HuH-7.5 (cell line): ENCODE data around the gene PMEPA1.

Experiments
- DNase-seq: peaks from one replicate; pipeline ENCODE4 v3.0.0; 2011; ENCODE audit warnings: low spot score

The PMEPA1 gene

DNA sequence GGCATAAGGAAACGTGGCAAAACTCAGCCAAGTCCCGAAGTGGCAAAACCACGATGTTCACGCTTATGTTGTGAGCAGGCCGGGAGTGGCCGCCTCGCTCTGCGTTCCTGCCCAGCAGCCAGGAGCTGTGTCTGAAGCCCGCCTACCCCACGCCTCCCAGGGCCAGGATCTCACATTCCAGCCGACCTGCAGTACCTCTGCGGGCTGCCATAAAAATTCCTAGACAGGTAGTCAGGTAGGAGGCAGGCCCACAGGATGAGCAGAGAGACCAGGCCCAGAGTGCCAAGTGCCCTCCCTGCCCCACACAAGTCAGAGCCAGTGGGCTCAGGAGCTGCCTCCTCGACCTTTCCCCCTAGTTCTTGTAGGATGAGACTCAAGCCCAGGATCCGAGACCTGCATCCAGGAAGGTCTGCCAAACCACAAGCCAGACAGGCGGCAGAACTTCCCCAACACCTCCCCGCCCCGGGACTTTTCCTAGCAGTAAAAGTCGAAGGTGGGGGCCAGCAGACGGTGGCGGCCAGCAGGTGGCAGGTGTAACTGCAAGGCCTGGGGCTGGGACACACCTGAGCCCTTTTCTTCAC, 16.7 kb downstream of the PMEPA1 start:
- DNase-seq: peak; percentile 63

DNA sequence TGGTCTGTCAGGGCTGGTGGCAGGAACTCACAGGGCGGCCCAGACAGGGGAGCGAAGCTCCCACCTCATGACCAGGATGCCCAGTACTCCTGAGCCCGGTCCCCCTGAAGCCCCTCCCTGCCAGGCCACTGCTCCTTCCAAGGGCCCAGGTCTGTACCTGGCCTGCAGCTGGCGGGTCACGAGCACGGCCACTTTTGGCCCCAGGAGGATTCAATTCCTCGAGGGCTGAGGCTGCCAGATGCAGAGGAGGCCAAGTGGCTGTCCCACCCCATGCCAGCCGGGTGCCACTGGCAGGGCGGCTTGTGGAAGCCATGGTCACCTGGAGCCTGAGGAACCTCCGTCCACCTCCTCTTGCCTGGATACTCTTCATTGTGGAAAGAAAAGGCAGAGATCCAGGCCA, 17.4 kb downstream of the PMEPA1 start:
- no peak for DNase-seq

DNA sequence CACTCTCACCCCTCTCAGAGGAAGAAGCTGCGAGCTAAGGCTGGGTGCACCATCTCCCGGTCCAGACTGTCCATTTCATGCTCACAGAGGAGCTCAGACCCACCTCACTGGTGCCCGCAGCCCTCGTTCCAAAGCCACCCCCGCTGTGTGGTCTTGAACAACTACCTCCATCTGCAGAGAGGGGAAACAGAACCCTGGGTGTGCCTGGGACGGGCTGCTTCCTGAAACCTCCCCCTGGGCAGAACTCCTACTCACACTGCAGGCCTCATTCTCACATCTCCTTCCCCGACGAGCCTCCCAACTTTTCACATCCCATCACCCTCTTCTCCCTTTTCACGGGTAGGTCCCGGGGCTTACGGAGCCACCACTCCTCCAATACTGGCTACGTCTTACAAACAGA, 18.1 kb downstream of the PMEPA1 start:
- DNase-seq: no peak

DNA sequence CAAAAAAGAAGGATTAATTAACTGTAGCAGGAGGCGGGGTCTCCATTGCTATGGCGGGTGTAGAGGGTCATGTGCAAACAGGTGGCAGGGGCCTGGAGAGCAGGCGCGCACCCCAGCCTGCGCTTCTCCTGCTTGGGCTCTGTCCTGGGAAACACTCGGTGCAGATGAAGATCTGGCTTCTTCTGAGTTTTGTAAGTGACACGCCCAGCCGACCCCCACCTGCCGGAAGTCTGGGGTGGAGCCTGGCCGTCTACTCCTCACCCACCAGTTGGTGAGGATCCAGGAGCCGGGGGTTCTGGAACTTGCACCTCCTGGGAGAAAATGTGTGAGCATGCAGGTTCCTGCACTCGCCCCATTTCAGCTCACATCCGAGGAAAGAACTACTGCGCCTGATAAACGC, 19.3 kb downstream of the PMEPA1 start:
- DNase-seq: no peak

DNA sequence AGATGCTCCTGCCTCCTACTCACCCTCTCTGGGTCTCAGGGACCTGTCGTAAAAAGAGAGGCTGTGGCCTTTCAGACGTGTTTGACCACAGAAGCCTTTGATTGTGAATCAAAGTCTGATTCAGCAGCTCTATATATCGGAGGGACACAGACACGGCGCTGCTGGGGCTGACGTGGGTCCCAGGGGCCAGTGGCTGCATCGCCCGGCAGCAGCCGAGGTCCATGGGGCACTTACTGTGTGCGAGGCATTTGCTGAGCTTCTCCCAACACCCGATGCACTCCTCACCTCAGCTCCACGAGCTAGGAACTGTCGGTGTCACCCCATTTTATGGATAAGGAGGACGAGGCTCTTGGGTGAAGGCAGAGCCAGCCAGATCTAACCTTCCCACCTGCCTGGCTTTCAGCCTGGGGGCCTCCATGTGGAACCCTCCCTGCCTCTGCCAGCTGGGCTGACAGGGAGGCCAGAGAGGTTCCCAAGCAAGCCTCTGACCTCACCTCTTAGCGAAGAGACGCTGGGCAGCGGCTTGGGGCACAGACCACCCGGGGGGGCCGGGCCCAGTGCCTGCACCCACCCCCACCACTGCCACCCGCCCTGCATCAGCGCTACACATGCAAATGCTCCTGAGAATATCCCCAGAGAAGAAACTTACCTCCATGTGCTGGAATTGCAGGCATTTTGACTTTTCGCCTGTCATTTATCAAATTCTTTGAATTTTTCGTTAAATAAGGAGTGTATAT, 19.9 kb downstream of the PMEPA1 start:
- no peak for DNase-seq

DNA sequence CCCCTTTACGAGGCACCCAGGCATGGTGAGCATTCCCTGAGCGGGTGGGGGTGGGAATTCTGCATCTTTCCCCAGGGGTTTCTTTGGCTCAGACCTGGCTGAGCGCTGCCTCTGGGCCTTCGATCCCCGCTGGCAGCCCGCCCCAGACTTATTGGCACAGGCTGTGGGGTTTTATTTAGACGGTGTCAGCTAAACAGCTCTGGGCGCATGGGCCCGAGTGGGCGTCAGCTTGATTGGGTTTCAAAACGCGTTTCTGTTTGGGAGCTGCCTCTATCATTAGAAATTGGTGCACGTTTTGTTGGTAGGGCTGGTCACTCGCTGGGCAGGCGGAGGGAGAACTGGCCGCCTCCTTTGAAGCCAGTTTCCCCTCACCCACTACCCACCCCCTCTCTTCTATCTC, 21.0 kb downstream of the PMEPA1 start:
- no peak for DNase-seq

DNA sequence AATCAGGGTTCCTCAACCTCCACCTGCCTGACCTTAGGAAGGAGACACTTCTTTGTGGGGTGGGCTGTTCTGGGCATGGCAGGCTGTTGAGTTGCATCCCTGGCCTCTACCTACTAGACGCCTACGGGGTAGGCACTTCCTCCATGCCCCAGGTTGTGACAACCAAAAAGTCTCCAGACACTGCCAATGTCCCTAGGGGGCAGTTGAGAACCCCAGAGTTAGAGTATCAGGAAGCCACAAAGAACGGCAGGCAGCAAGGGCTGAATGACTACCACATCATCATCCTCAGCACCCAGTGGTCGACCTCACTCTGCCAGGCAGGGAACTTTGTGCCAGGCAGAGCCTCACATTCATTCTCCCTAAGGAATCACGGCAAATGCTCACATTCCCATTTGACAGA, 21.5 kb downstream of the PMEPA1 start:
- no peak for DNase-seq

DNA sequence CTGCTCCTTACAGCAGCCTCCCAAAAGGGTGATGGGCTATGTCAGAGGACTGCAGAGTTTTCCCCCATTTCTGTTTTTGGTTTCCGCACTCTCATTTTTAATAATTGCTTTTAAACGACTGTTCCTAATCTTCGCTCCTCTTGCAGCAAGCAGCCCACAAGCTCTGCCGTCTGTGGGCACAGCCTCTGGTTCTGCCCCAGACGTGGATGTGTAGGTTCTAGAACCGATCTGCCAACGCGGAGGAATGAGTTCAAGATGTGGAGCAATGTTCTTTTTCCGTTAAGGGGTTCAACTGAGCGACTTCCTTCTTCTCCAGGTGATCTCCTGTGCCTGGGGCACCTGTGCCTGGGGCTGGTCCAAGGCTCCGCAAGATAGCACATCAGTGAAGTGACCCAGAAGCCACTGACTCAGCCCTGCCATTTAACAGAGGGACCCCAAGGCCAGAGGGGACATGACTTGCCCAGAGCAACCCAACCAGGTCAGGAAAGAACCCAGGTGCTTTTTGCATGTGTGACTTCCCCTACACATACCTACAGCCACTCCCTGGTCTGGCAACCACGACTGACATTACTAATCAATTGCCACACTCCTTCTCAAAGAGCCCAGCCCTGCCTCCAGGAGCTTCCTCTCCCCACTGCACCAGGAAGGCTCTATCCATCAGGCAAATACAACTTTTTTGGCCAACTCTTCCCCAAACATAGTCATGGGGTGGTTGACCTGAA, 22.7 kb downstream of the PMEPA1 start:
- no peak for DNase-seq

DNA sequence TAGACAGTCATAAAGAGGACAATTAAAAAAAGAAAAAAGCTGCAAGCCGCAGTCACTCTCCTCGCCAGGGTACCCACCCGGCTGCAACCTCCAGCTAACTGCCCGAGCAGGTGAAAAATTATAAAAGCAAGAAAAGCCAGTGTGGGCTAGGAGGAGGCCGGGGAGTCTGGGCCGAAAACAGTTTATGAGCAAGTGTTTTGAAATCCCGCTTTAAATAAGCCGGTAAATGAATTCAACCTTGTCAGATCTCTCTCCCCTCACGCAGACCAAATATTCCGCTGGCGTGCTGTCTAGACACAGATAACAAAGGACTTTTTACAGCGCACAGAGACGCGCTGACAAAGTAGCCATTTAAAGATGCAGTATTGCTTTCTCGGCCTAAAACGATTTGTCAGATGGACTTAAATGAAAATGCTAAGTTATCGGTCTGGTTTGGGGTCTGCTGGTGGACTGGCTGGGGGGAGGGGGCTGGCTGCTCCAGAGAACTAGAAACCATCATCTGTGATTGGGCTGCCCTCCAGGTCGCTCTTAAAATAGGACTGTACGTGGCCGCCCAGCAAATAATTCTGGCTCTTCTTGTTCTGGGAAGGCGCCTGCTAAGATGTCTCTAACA, 24.6 kb downstream of the PMEPA1 start:
- DNase-seq: no peak

DNA sequence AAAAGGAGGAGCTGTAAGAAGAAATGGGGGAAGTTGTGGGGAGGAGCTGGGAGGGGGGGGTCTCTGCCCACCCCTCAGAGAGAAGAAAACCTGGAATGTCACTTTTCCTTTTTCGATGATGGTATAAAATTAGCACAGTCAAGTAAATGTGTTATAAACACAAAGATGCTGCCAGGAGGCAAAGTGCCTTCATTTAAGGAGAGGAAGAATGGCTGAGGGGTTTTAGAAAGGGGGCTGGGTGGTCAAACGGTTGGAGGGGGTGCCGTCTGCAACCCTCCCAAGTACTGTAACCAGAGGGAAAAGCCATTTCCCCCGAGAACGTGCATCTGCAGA, 25.0 kb downstream of the PMEPA1 start:
- no peak for DNase-seq

DNA sequence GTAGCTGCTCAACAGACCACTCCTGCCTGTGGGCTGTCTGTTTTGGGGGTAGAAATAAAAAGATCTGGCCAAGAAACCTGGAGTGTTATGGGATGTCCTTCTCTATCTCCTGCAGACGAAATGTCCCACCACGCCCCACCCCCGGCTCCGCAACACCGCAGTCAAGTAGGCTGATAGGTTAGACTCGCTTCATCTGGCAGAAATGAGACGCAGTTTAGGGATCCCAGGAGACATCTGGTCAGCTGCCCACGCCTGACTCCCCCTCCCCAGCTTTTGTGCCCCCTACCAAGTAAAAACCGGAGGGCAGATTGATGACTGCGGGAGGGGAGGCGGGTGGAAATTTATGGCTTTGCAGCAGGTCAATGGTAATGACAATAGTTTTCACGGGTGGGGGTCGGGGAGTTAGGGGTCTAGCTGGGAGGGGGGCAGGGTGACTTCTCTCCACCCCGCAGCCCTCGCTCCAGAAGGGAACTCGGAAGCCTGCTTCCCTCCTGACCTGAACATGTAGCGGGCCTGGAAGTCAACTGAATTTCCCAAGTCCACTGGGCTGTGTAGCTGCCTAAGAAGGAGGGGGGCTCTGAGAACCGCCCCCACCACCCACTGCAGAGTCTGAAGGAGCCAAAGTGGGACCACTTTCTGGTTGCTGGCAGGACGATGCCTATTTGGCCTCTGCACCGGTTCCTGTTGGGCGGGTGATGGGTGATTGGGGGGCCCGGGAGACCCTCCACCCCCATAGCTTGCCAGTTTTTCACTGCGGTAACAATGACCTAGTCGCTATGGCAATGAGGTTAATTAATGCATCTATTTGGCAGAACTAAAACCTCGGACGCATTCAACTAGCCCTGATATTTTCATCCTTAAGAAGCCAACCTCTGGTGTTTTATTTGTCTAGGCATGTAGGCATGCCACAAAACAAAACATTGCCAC, 25.7 kb downstream of the PMEPA1 start:
- no peak for DNase-seq

DNA sequence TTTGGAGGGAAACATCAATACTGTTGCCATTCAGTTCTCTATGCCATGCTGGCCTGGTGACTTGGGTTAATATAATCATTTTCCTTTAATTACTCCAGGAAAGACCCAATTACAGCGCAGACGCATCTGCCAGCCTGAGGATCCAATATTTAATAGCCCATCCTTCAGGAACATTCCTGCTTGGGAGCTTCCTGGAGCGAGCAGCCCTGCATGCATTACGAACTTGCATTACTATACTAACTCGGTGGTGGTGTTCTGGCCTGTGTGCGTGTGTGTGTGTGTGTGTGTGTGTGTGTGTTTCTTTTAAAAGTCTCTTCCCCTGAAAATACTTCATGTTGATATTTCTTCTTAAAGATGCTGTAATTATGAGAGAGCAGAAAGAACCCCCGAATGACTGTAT, 26.5 kb downstream of the PMEPA1 start:
- no peak for DNase-seq

DNA sequence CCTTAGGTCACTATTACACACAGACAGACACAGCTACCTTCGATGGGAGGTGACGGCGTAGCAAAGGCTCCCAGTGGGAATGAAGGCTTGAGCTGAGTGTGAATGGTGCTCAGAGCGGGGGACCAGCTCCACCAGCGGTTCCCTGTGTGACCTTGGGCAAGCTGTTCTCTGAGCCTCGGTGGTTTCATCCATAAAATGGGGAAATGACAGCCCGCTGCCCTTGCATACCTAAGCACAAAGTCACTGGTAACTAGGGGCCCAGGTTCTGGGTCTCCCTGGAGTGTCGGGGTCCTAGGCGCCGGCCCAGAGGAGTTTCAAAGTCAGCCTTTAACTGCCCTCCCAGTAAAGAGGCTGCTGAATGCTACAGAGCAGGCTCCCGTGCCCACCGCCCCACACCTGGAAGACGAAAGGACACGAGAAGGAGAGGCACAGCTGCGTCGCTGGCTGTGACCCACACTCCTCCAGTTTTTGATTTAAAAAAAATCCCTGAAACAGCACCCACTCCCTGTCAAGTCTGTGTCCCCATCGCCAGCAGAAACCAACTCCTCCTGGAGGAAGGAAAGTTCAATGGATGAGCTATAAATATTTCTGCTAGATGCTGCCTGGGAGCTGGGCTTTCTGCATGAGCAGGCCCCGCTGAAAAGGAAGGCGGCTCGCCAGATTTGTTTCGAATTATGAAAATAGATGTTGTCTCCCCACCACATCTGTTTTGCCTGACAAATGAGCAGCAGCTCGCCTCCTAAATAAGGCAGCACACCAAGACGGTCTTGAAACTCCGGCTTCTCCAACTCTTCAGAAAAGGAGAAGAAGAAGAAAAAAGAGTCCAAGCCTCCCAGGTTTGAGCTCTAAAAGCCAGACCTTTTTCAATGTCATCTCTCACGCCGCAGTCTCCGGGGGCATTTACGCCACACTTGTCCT, 27.4 kb downstream of the PMEPA1 start:
- no peak for DNase-seq

DNA sequence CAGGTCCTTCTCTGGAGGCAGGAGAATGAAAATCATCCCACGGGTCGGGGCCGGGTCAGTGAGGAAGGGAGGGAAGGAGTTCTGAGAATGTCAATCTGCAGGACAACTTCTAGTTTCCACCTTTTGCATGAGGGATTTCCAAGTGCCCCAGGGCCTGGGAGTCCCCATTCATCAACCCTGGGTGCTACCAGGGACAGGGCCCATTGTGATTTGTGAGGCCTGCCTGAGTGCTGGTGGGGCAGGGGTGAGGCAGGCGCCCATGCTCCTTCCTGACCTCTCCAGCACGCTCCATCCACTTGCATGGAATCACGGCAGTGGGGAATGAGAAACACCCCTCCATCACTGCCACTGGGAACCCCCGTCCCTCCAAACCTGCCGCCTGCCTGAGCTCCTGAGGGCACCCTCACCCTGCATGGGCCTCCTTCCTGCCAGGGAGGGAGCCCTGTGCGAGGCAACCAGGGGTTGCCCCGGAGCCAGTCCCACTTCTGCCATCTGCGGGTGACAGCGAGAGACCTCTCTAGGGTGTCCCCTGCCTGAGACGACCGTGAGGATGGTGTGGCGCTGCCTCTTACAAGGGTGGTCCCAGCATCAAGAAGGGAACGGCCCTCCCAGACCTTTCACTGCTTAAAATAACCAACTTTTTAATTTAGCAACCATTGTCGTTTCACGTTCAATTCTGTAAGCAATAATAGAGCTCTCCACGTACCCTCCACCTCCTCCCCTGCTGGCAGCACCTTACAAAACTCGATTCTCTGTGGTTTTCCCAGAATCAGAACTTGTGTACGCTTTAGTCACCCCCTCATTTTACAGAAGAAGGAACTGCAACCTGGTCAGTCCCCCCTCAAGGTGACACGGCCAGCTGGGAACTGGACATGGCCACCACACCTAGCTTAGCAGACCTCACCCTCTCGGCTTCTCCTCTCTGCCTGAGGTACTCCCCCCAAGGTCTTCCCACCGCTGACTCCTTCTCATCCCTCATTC, 28.6 kb downstream of the PMEPA1 start:
- no peak for DNase-seq

DNA sequence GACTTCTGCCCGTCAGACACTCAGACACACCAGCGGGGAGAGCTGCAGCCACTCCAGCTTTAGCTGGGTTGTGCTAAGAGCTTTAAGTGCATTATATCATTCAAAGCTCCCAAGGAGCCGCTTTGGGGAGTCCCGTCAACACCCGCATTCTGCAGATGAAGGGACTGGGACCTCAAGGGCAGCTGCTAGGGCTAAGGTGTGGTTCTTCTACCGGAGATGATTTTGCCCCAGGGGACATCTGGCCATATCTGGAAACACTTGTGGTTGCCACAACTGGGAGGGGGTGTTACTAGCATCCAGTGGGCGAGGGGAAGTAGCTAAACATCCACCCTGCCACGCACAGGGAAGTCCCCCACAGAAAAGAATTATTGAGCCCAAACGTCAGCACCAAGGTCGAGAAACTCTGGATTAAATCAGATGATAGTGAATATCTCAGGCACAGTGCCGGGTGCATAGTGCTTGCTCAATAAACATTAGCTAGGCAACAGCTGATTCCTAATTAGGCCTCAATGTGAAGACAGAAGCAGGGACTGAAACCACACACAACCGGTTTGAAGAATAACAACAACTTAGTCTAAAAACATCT, 29.6 kb downstream of the PMEPA1 start:
- DNase-seq: no peak

DNA sequence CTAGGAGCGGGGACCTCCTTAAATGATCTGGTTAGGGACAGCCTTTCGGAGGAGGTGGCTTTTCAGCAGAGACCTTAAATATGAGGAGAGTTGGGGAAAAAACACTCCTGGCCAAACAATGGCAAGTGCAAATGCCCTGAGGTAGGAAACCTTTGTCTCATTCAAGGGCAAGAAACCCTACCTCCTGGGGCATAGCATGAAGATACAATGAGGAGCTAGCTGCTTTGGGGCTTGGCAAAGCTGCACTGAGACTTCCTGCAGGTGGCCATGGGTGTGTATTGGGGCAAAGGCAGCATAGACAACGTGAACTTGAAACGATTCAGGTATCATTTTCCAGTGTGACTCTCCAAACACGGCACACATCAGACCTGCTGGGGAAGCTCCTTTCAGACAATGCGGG, 30.7 kb downstream of the PMEPA1 start:
- no peak for DNase-seq

DNA sequence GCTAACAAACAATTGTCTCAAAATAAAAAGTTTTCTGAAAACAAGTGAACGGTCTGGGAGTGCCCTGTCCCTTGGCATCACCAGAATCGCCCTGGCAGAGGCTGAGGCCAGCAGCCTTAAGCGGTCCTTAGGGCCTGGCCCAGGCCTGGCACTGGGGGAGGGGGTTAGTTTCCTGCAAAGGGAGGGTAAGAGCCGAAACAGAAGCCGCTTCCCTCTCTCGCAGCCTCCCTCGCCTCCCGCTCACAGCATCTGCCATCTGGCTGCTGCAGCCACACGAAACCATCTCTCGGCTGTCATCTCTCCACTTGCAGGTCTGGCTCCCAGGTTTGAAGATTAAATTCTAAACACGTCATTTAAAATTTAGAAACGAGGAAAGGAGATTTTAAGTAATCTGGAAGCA, 31.5 kb downstream of the PMEPA1 start:
- DNase-seq: no peak

DNA sequence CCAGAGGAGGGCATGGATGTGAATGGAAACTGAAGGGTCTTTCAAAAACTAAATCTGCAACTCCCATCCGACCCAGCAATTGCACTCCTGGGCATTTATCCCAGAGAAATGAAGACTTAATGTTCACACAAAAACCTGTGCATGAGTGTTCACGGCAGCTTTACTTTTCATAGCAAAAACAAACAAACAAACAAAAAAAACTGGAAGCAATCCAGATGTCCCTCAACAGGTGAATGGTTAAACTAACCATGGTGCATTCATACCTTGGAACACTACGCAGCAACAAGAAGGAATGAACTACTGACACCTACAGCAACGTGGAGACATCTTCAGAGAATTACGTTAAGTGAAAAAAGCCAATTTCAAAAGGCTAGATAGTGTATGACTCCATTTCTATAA, 32.2 kb downstream of the PMEPA1 start:
- DNase-seq: no peak
